Measurements from ENCODE around the gene GPC6.

DNA sequence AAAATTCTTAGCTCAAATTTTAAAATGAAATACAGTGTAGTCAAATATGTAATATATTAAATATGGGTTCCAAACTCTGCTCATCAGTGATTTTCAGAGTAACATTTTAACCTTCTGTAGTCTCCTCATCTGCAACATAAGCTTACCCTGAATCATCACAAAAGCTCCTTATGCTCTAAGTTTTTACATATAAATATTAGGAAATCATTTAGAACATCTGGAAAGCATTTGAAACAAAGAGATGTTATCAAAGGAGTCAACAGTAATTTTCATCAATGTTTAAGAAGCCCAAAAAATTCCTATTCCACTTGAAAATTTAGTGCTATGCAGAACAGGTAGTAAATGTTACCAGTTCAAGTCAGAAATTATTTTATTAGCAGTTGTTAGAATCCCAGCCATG lies 1028.1 kb downstream of the GPC6 start:
- no peak for TF ChIP-seq POLR2A (IDR thresholded peaks at IDR 0.05)
- TF ChIP-seq, protein P1, sequence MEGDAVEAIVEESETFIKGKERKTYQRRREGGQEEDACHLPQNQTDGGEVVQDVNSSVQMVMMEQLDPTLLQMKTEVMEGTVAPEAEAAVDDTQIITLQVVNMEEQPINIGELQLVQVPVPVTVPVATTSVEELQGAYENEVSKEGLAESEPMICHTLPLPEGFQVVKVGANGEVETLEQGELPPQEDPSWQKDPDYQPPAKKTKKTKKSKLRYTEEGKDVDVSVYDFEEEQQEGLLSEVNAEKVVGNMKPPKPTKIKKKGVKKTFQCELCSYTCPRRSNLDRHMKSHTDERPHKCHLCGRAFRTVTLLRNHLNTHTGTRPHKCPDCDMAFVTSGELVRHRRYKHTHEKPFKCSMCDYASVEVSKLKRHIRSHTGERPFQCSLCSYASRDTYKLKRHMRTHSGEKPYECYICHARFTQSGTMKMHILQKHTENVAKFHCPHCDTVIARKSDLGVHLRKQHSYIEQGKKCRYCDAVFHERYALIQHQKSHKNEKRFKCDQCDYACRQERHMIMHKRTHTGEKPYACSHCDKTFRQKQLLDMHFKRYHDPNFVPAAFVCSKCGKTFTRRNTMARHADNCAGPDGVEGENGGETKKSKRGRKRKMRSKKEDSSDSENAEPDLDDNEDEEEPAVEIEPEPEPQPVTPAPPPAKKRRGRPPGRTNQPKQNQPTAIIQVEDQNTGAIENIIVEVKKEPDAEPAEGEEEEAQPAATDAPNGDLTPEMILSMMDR (IDR thresholded peaks at IDR 0.05 in 8 of 11, conservative IDR thresholded peaks at IDR 0.05 in 3 of 11): no peak
- TF ChIP-seq POLR2AphosphoS5 (IDR thresholded peaks at IDR 0.05): no peak
